ENCODE data around the gene WDR83.
A peak's percentile ranks its signal among the peaks of the same experiment; 100 is the strongest.
"Not testable (repeated sequence)": the region's sequence is repeated elsewhere in the genome, so short reads cannot be mapped to it uniquely, and the experiment has no call there.

WDR83 gene

GRCh38 chr19:12712077-12712476 lies 45.5 kb downstream of the WDR83 start:
- 0 out of 2 replicates have a peak, but pooled peaks have one; percentile 24 for TF ChIP-seq CTCF (conservative IDR thresholded peaks at IDR 0.05; ENCODE audit: low read depth, low read length)
- H3K4me3 ChIP-seq (IDR thresholded peaks at IDR 0.05; ENCODE audit: insufficient read depth, low read depth, low read length); H2AFZ ChIP-seq (ENCODE audit: low read depth); H3K4me1 ChIP-seq (ENCODE audit: low read depth, poor library complexity, severe bottlenecking); H3K27me3 ChIP-seq (ENCODE audit: insufficient read depth, low read depth); H4K20me1 ChIP-seq (ENCODE audit: insufficient read depth); H3K79me2 ChIP-seq (ENCODE audit: insufficient read depth, low read depth); H3K4me2 ChIP-seq; H3K27ac ChIP-seq; H3K9ac ChIP-seq: not testable (repeated sequence)
- H3K36me3 ChIP-seq (ENCODE audit: insufficient read depth) = peaks cover 10% of the 10 kb centered on the region; the same call in 1 of the 2 replicates

- peaks cover 12% of the 10 kb centered on the region; the same call in 1 of the 2 replicates for H3K36me3 ChIP-seq (ENCODE audit: insufficient read depth)
These were observed 46.7 kb downstream of the WDR83 start for GRCh38 chr19:12713304-12713703.

GRCh38 chr19:12715102-12715501 lies 48.5 kb downstream of the WDR83 start:
- TF ChIP-seq CTCF (conservative IDR thresholded peaks at IDR 0.05; ENCODE audit: low read depth, low read length) = no peak
- H2AFZ ChIP-seq (ENCODE audit: low read depth) = no peak overlapping the region
- H3K9ac ChIP-seq = no peak overlapping the region
- no peak overlapping the region for H3K4me2 ChIP-seq
- peaks cover 29% of the 10 kb centered on the region for H3K79me2 ChIP-seq (ENCODE audit: insufficient read depth, low read depth)
- H3K4me3 ChIP-seq (IDR thresholded peaks at IDR 0.05; ENCODE audit: insufficient read depth, low read depth, low read length) = no peak overlapping the region
- no peaks in the 10 kb centered on the region for H4K20me1 ChIP-seq (ENCODE audit: insufficient read depth)
- H3K27me3 ChIP-seq (ENCODE audit: insufficient read depth, low read depth) = no peaks in the 10 kb centered on the region
- peaks cover 17% of the 10 kb centered on the region; the same call in 1 of the 2 replicates for H3K36me3 ChIP-seq (ENCODE audit: insufficient read depth)
- H3K27ac ChIP-seq = no peak overlapping the region
- H3K4me1 ChIP-seq (ENCODE audit: low read depth, poor library complexity, severe bottlenecking) = peaks cover 29% of the 10 kb centered on the region

More at GRCh38 chr19:12713304-12713703, 46.7 kb downstream of the WDR83 start:
- not testable (repeated sequence) for H4K20me1 ChIP-seq (ENCODE audit: insufficient read depth); H3K27ac ChIP-seq; H3K4me2 ChIP-seq; H3K4me3 ChIP-seq (IDR thresholded peaks at IDR 0.05; ENCODE audit: insufficient read depth, low read depth, low read length); H3K27me3 ChIP-seq (ENCODE audit: insufficient read depth, low read depth); H3K9ac ChIP-seq; H2AFZ ChIP-seq (ENCODE audit: low read depth)
- H3K79me2 ChIP-seq (ENCODE audit: insufficient read depth, low read depth) = peaks cover 11% of the 10 kb centered on the region; the same call in 1 of the 2 replicates
- H3K4me1 ChIP-seq (ENCODE audit: low read depth, poor library complexity, severe bottlenecking) = peaks cover 15% of the 10 kb centered on the region

GRCh38 chr19:12715929-12716328 lies 49.3 kb downstream of the WDR83 start:
- Histone ChIP-seq H3K27me3 (ENCODE audit: insufficient read depth, low read depth) (no peaks in the 10 kb centered on the region), H2AFZ (ENCODE audit: low read depth) (no peak overlapping the region), H3K4me3 (IDR thresholded peaks at IDR 0.05; ENCODE audit: insufficient read depth, low read depth, low read length) (no peak overlapping the region), H3K27ac (no peak overlapping the region), H3K36me3 (ENCODE audit: insufficient read depth) (peaks cover 13% of the 10 kb centered on the region; the same call in 1 of the 2 replicates), H4K20me1 (ENCODE audit: insufficient read depth) (no peaks in the 10 kb centered on the region), H3K4me1 (ENCODE audit: low read depth, poor library complexity, severe bottlenecking) (peaks cover 33% of the 10 kb centered on the region), H3K79me2 (ENCODE audit: insufficient read depth, low read depth) (peaks cover 37% of the 10 kb centered on the region), H3K9ac (no peak overlapping the region), H3K4me2 (no peak overlapping the region)
- no peak for TF ChIP-seq CTCF (conservative IDR thresholded peaks at IDR 0.05; ENCODE audit: low read depth, low read length)

- H3K4me2 ChIP-seq = no peak overlapping the region; the same call in 1 of the 2 replicates
- no peak overlapping the region for H3K27ac ChIP-seq
- H3K27me3 ChIP-seq (ENCODE audit: insufficient read depth, low read depth) = no peaks in the 10 kb centered on the region
- peaks cover 64% of the 10 kb centered on the region for H3K79me2 ChIP-seq (ENCODE audit: insufficient read depth, low read depth)
- H2AFZ ChIP-seq (ENCODE audit: low read depth) = no peak overlapping the region
- H3K9ac ChIP-seq = no peak overlapping the region
- peaks cover 42% of the 10 kb centered on the region for H3K4me1 ChIP-seq (ENCODE audit: low read depth, poor library complexity, severe bottlenecking)
- H3K4me3 ChIP-seq (IDR thresholded peaks at IDR 0.05; ENCODE audit: insufficient read depth, low read depth, low read length) = no peak overlapping the region
- TF ChIP-seq CTCF (conservative IDR thresholded peaks at IDR 0.05; ENCODE audit: low read depth, low read length) = no peak
- peaks cover 6% of the 10 kb centered on the region; the same call in 1 of the 2 replicates for H3K36me3 ChIP-seq (ENCODE audit: insufficient read depth)
- H4K20me1 ChIP-seq (ENCODE audit: insufficient read depth) = no peaks in the 10 kb centered on the region
These were observed 53.7 kb downstream of the WDR83 start for GRCh38 chr19:12720296-12720695.
